H1 (cell line): Measurements from ENCODE around the gene APOO. TPM values are rescaled to one million over a fixed set of nuclear protein-coding genes. Genes with fewer than 3 reads are reported as not detected.

Experiments
- HDAC6 ChIP-seq: IDR thresholded peaks from one replicate; pipeline ENCODE4 v1.7.1; 2012; ENCODE audit warnings: low read depth, mild to moderate bottlenecking, inconsistent platforms, low read length, moderate library complexity
- JUN ChIP-seq: IDR thresholded peaks from 2 replicates; pipeline ENCODE4 v1.6.1; 2011; ENCODE audit warnings: low read depth, mild to moderate bottlenecking, improper control_type of control experiment, low read length
- KDM4A ChIP-seq: IDR thresholded peaks from one replicate; pipeline ENCODE4 v1.7.1; 2012; ENCODE audit warnings: low read depth, mild to moderate bottlenecking, moderate library complexity, low read length, inconsistent platforms; ENCODE audit not compliant: severe bottlenecking
- RAD21 ChIP-seq, 2 experiments: IDR thresholded peaks in 1 of 2; conservative IDR thresholded peaks in 1 of 2; 2 replicates each; pipeline ENCODE4 v1.6.1; 2011; ENCODE audit warnings: low read depth in 2 of 2, low read length in 2 of 2, improper control_type of control experiment in 1 of 2, inconsistent platforms in 1 of 2, mild to moderate bottlenecking in 1 of 2, moderate library complexity in 1 of 2
- RBBP5 ChIP-seq: IDR thresholded peaks from 2 replicates; pipeline ENCODE4 v1.7.1; 2012; ENCODE audit warnings: low read depth, mild to moderate bottlenecking, inconsistent platforms, low read length, moderate library complexity, borderline replicate concordance
- SIN3A ChIP-seq, 2 experiments: IDR thresholded peaks in 1 of 2; conservative IDR thresholded peaks in 1 of 2; 2 replicates each; pipeline ENCODE4 v1.6.1; 2011 to 2012; ENCODE audit warnings: low read length in 2 of 2, improper control_type of control experiment in 1 of 2, low read depth in 1 of 2, mild to moderate bottlenecking in 1 of 2
- polyA plus RNA-seq, 7 experiments: library from polyadenylated mRNA; depleted of rRNA in 3 of 7; stranded (reverse) in 5 of 7; unstranded in 2 of 7; fragments of >200 nt in 5 of 7; fragments of 200-250 nt in 2 of 7; gene quantifications; 1 replicate in 5 of 7; 2 replicates in 1 of 7; 4 replicates in 1 of 7; pipeline versions ENCODE4 v1.2.1 to v1.2.3, GENCODE V29; 2011 to 2013; ENCODE audit warnings: missing spikeins in 2 of 7, mixed read lengths in 2 of 7
- total RNA-seq: library from RNA; stranded (reverse); fragmentation: NEBNext Ultra II Directional; extraction: Animal tissue kit (Norgen Biotek cat#: 25700); gene quantifications from 2 replicates; pipeline ENCODE4 v1.2.1, GENCODE V29; 2021
- TF ChIP-seq, protein P1 (sequence below): IDR thresholded peaks from 2 replicates; pipeline ENCODE4 v1.6.1; 2011; ENCODE audit warnings: low read depth, mild to moderate bottlenecking, low read length; ENCODE audit not compliant: insufficient read depth

Gene APOO
- total and polyA plus RNA-seq, 2 of the 8 experiments (the other 6 are each of a cell fraction or from before 2014, with no cell fraction given): 25.7 to 45.0 TPM

DNA sequence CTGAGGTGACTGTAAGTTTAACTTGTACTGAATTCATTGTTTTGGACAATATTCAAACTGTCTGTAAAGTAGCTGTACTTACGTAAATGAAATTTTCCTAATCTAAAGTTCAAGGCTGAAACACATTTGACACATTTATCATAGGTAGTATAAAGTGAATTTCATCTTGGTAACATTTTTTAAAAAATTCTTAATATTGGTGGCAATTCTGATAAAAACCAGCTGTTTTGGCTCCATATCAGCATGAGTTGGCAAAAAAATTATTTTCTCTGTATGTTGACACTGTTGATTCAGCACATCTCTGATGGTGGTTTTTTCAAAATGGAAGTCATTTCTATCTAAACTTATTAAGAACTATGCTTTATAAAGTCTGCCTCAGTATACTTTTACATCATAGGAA, 31.0 kb upstream of the APOO start (continued):
- TF ChIP-seq RAD21 (IDR thresholded peaks at IDR 0.05 in 1 of 2, conservative IDR thresholded peaks at IDR 0.05 in 1 of 2; ENCODE audit: low read depth in 2 of 2, low read length in 2 of 2): no peak
- TF ChIP-seq SIN3A (conservative IDR thresholded peaks at IDR 0.05 in 1 of 2, IDR thresholded peaks at IDR 0.05 in 1 of 2; ENCODE audit: low read depth in 1 of 2, low read length in 2 of 2): no peak
- TF ChIP-seq, protein P1, sequence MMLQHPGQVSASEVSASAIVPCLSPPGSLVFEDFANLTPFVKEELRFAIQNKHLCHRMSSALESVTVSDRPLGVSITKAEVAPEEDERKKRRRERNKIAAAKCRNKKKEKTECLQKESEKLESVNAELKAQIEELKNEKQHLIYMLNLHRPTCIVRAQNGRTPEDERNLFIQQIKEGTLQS: no peak
- no peak for TF ChIP-seq JUN
- TF ChIP-seq KDM4A: no peak
- no peak for TF ChIP-seq RBBP5
- TF ChIP-seq HDAC6: no peak
- TF ChIP-seq, all 59 proteins: peak for 0
